SK-N-SH (cell line): ENCODE data around the gene CBLIF. TPM values are rescaled to one million over a fixed set of nuclear protein-coding genes. Genes with fewer than 3 reads are reported as not detected.

ENCODE experiments used
- CTCF ChIA-PET: fragments of 300-600, 350-600 bp; formaldehyde crosslinking; extraction: SDS; loops from one replicate; lab custom pipeline; 2021; lab: Yijun Ruan, JAX
- POLR2A ChIA-PET: fragments of 350-600 bp; sonication (Branson Sonifier 250); formaldehyde crosslinking; extraction: SDS; loops from one replicate; lab custom pipeline; 2020; ENCODE audit warnings: antibody characterized with exemption, inconsistent platforms; lab: Yijun Ruan, JAX
- DNase-seq: peaks from one replicate; pipeline ENCODE4 v3.0.0; 2012
- H2AFZ ChIP-seq: fragments of 200-600 bp; sonication (generic); 2 replicates; pipeline ENCODE4 v1.8.1; 2016; ENCODE audit warnings: antibody characterized with exemption, mild to moderate bottlenecking, low read depth
- H3F3A ChIP-seq: fragments of 200-600 bp; sonication (generic); replicated peaks from 2 replicates; pipeline ENCODE3; 2016; ENCODE audit warnings: antibody characterized with exemption, mild to moderate bottlenecking; ENCODE audit not compliant: insufficient read depth
- H3K27ac ChIP-seq, 2 experiments: fragments of 200-500 bp in 1 of 2; fragments of 200-600 bp in 1 of 2; sonication (Bioruptor generic) in 1 of 2; sonication (generic), shearing (Covaris generic) in 1 of 2; 2 replicates each; pipeline versions ENCODE4 v1.5.1 to v1.6.1; 2014 to 2016; ENCODE audit warnings: low read depth in 2 of 2, inconsistent platforms in 1 of 2, low read length in 1 of 2, mild to moderate bottlenecking in 1 of 2, mixed read lengths in 1 of 2
- H3K27me3 ChIP-seq: fragments of 200-600 bp; sonication (generic), shearing (Covaris generic); 2 replicates; pipeline ENCODE4 v1.6.1; 2016; ENCODE audit warnings: mixed run types; ENCODE audit not compliant: insufficient read depth
- H3K36me3 ChIP-seq, 2 experiments: fragments of 200-500 bp in 1 of 2; fragments of 200-600 bp in 1 of 2; sonication (Bioruptor generic) in 1 of 2; sonication (generic) in 1 of 2; replicated peaks in 1 of 2; 2 replicates each; pipeline versions ENCODE3 to v1.5.1; 2014 to 2016; ENCODE audit warnings: low read length in 1 of 2, mild to moderate bottlenecking in 1 of 2; ENCODE audit not compliant: insufficient read depth in 2 of 2, control insufficient read depth in 1 of 2
- H3K4me1 ChIP-seq, 2 experiments: fragments of 200-500 bp in 1 of 2; fragments of 200-600 bp in 1 of 2; sonication (Bioruptor generic) in 1 of 2; sonication (generic), shearing (Covaris generic) in 1 of 2; 2 replicates each; pipeline versions ENCODE4 v1.5.1 to v1.6.1; 2014 to 2016; ENCODE audit warnings: low read depth in 1 of 2, low read length in 1 of 2, mixed run types in 1 of 2; ENCODE audit not compliant: insufficient read depth in 2 of 2, control insufficient read depth in 1 of 2
- H3K4me2 ChIP-seq: fragments of 200-600 bp; sonication (generic), shearing (Covaris generic); 2 replicates; pipeline ENCODE4 v1.6.1; 2017; ENCODE audit warnings: mixed run types
- H3K4me3 ChIP-seq, 2 experiments: fragments of 200-500 bp in 1 of 2; fragments of 200-600 bp in 1 of 2; sonication (Bioruptor generic) in 1 of 2; sonication (generic), shearing (Covaris generic) in 1 of 2; 2 replicates each; pipeline versions ENCODE4 v1.5.1 to v1.8.1; 2014 to 2016; ENCODE audit warnings: low read depth in 2 of 2, inconsistent platforms in 1 of 2, low read length in 1 of 2, mild to moderate bottlenecking in 1 of 2, mixed read lengths in 1 of 2, moderate library complexity in 1 of 2
- H3K79me2 ChIP-seq: fragments of 200-600 bp; sonication (generic); 2 replicates; pipeline ENCODE4 v1.8.1; 2017; ENCODE audit warnings: mild to moderate bottlenecking; ENCODE audit not compliant: insufficient read depth
- H3K9ac ChIP-seq: fragments of 200-600 bp; sonication (generic); 2 replicates; pipeline ENCODE4 v1.6.1; 2017; ENCODE audit warnings: mixed run types
- H3K9me2 ChIP-seq: fragments of 200-600 bp; sonication (generic); 2 replicates; pipeline ENCODE4 v1.6.1; 2017; ENCODE audit warnings: mixed run types
- H3K9me3 ChIP-seq: fragments of 200-600 bp; sonication (generic); 2 replicates; pipeline ENCODE4 v1.6.1; 2017; ENCODE audit warnings: mixed run types, mild to moderate bottlenecking, moderate library complexity
- H4K20me1 ChIP-seq: fragments of 200-600 bp; sonication (generic); 2 replicates; pipeline ENCODE4 v1.6.1; 2017; ENCODE audit warnings: mild to moderate bottlenecking, mixed run types; ENCODE audit not compliant: insufficient read depth
- CHD2 ChIP-seq: fragments of 150-350 bp; IDR thresholded peaks from 2 replicates; pipeline ENCODE4 v1.6.1; 2018; ENCODE audit warnings: low read length; ENCODE audit not compliant: partially characterized antibody
- CTCF ChIP-seq: fragments of 200-600 bp; sonication (generic); IDR thresholded peaks from 2 replicates; pipeline ENCODE4 v1.6.1; 2017; ENCODE audit warnings: antibody characterized with exemption, mild to moderate bottlenecking, moderate library complexity
- EP300 ChIP-seq, 2 experiments: IDR thresholded peaks; 2 replicates each; pipeline versions ENCODE4 v1.4.0 to v1.6.1; 2012; ENCODE audit warnings: borderline replicate concordance in 1 of 2, low read depth in 1 of 2, low read length in 1 of 2
- FOSL2 ChIP-seq: IDR thresholded peaks from 2 replicates; pipeline ENCODE4 v1.4.0; 2012; ENCODE audit warnings: low read depth, mild to moderate bottlenecking, moderate library complexity, borderline replicate concordance
- FOXJ3 ChIP-seq: sonication (generic); formaldehyde crosslinking; IDR thresholded peaks from 2 replicates; pipeline ENCODE4 v1.5.1; 2020; ENCODE audit warnings: mild to moderate bottlenecking, missing genetic modification reagents
- JUND ChIP-seq: IDR thresholded peaks from 2 replicates; pipeline ENCODE4 v1.4.0; 2012
- MEF2A ChIP-seq: IDR thresholded peaks from 2 replicates; pipeline ENCODE4 v1.4.0; 2012; ENCODE audit warnings: low read depth, borderline replicate concordance
- MXI1 ChIP-seq: IDR thresholded peaks from 2 replicates; pipeline ENCODE4 v1.6.1; 2012; ENCODE audit warnings: mild to moderate bottlenecking, low read depth, low read length, improper control_type of control experiment
- PBX3 ChIP-seq: IDR thresholded peaks from 2 replicates; pipeline ENCODE4; 2012
- RCOR1 ChIP-seq: fragments of 150-350 bp; IDR thresholded peaks from 2 replicates; pipeline ENCODE4 v1.6.1; 2017; ENCODE audit warnings: antibody characterized with exemption, low read length
- RFX5 ChIP-seq: IDR thresholded peaks from 2 replicates; pipeline ENCODE4 v1.6.1; 2012; ENCODE audit warnings: mild to moderate bottlenecking, improper control_type of control experiment, low read length
- RXRA ChIP-seq: IDR thresholded peaks from 2 replicates; pipeline ENCODE4 v1.4.0; 2012; ENCODE audit warnings: low read depth, mild to moderate bottlenecking, borderline replicate concordance
- SIN3A ChIP-seq: IDR thresholded peaks from 2 replicates; pipeline ENCODE4 v1.6.1; 2012; ENCODE audit warnings: low read depth, mild to moderate bottlenecking, low read length, moderate library complexity, borderline replicate concordance
- TAF1 ChIP-seq: IDR thresholded peaks from 2 replicates; pipeline ENCODE4 v1.6.1; 2012; ENCODE audit warnings: low read depth, mild to moderate bottlenecking, low read length, moderate library complexity, borderline replicate concordance
- TCF12 ChIP-seq: IDR thresholded peaks from 2 replicates; pipeline ENCODE4 v1.4.0; 2012
- USF2 ChIP-seq: fragments of 150-350 bp; IDR thresholded peaks from 2 replicates; pipeline ENCODE4 v1.6.1; 2017; ENCODE audit warnings: antibody characterized with exemption, low read length, low read depth, borderline replicate concordance
- YY1 ChIP-seq: IDR thresholded peaks from 2 replicates; pipeline ENCODE4 v1.4.0; 2012; ENCODE audit warnings: low read depth, mild to moderate bottlenecking
- ZBTB33 ChIP-seq: IDR thresholded peaks from 2 replicates; pipeline ENCODE4 v1.4.0; 2012; ENCODE audit warnings: low read depth, borderline replicate concordance
- WGBS: methylation state at CpG from one replicate; pipeline ENCODE4 v1.1.6; 2017; ENCODE audit warnings: low lambda C conversion rate; 5-methylcytosine and 5-hydroxymethylcytosine counted together
- polyA plus RNA-seq, 3 experiments: library from polyadenylated mRNA; depleted of rRNA; stranded (reverse); fragments of >200 nt; gene quantifications; 2 replicates each; pipeline ENCODE4 v1.2.3, GENCODE V29; 2012

CBLIF gene
- polyA plus RNA-seq, 1 of the 3 experiments (the other 2 are of a cell fraction), result not detected

GRCh38 chr11:59894616-59895015 lies 49.3 kb upstream of the CBLIF start:
- no peaks in the 10 kb centered on the region for H3K9me2 ChIP-seq

More at GRCh38 chr11:59894616-59895015, 49.3 kb upstream of the CBLIF start:
- H2AFZ ChIP-seq, result no peak overlapping the region
- no peaks in the 10 kb centered on the region for H3K4me1 ChIP-seq
- no peak overlapping the region for H3K4me2 ChIP-seq
- no peak for DNase-seq
- H3K27me3 ChIP-seq, result no peaks in the 10 kb centered on the region
- ChIA-PET POLR2A (no interaction called here), CTCF (no interaction called here)
- H3K9ac ChIP-seq, result no peak overlapping the region
- no peaks in the 10 kb centered on the region for H3K36me3 ChIP-seq
- H3K27ac ChIP-seq, result no peak overlapping the region
- no peak overlapping the region for H3K4me3 ChIP-seq
- TF ChIP-seq EP300 (IDR thresholded peaks at IDR 0.05; ENCODE audit: borderline replicate concordance in 1 of 2, low read depth in 1 of 2, low read length in 1 of 2), result no peak
- no peak for TF ChIP-seq PBX3
- TF ChIP-seq CTCF, result no peak
- no peak for TF ChIP-seq ZBTB33
- TF ChIP-seq SIN3A, result no peak
- no peak for TF ChIP-seq JUND
- TF ChIP-seq TCF12, result no peak
- TF ChIP-seq RFX5, result no peak
- no peak for TF ChIP-seq YY1
- no peak for TF ChIP-seq TAF1
- no peak for TF ChIP-seq USF2
- TF ChIP-seq RXRA, result no peak
- no peak for TF ChIP-seq FOSL2
- TF ChIP-seq FOXJ3 (CRISPR knock-in tag), result no peak
- no peak for TF ChIP-seq CHD2
- TF ChIP-seq MXI1, result no peak
- no peak for TF ChIP-seq RCOR1
- no peak for TF ChIP-seq MEF2A
- no peaks in the 10 kb centered on the region for H4K20me1 ChIP-seq
- no peaks in the 10 kb centered on the region for H3K79me2 ChIP-seq
- H3F3A ChIP-seq, result no peaks in the 10 kb centered on the region
- H3K9me3 ChIP-seq, result no peaks in the 10 kb centered on the region
- WGBS, result 4% methylated on average over 1 of the region's 1 CpG
